DMS53 (cell line): ENCODE measurements around the gene COL9A1.

Experiments used
- DNase-seq: peaks from one replicate; lab custom pipeline; 2025; lab: John Stamatoyannopoulos, UW

The COL9A1 gene

DNA sequence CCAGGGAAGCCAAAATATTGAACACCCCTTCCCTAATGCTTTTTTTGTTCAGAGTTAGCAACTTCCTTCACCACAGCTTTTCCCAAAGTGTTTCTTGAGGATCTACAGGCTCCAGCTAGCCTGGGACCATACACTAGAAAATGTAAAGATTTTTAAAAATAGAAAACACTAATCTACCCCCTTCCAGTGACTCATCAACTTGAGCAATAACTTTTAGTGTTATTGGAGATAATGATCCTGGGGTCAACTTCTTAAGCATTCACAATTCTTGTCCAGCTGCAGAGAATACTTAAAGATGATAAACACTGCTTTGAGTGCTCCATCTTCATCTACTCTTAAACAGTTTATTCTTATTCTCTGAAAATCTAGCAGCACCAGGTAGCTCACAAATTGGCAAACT lies 131.6 kb downstream of the COL9A1 start:
- DNase-seq: no peak

DNA sequence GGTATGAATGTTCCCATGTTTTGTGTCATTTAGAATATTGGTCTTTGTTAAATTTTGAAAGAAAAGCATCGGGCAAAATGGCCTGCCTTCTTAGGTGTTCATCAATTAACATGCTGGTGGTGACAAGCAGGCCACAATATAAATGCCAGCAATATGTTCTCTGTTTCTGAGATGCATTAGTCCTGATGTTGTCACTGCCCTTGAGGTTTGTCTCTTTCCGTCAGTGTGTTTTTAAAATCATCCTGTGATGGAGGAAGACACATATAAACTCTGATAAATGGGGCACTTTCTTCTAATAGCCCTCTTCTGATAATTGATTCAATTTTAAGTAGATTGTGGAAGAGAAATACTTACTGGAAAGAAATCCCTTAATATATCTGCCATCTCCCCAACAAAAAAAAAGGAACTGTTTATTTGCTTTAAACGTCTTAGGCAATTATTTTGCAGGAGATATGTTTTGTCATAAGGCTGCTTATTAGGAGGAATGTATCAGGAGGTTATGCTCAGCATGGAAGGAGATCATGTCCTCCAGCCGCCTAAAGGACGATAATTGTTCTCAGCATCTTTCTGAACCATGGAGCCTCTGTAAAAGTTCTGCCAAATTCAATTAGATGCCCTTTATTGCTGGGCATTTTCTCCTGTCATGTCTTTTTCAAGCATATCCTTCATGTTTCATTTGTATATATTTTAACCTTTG lies 134.1 kb downstream of the COL9A1 start:
- no peak for DNase-seq
